IMR-90 (cell line): Measurements from ENCODE around the gene CHGA. TPM values are rescaled to one million over a fixed set of nuclear protein-coding genes. Genes with fewer than 3 reads are reported as not detected.

Source experiments
- ATAC-seq: fragments of 200-7000 bp; cut with Tn5 transposase; 2 replicates; pipeline ENCODE4 v1.9.1; 2020; ENCODE audit warnings: low read depth, mild to moderate bottlenecking, moderate library complexity
- BruUV-seq: library from RNA; stranded (reverse); fragments of 400-500 nt; replicated peaks from 2 replicates; lab custom pipeline; 2021; lab: Mats Ljungman, UMichigan
- CTCF ChIA-PET: fragments of 300-600 bp; formaldehyde crosslinking; extraction: SDS; loops from one replicate; lab custom pipeline; 2021; ENCODE audit warnings: antibody characterized with exemption; lab: Yijun Ruan, JAX
- POLR2A ChIA-PET: fragments of 300-600 bp; sonication (Branson Sonifier 250); formaldehyde crosslinking; loops from one replicate; lab custom pipeline; 2022; ENCODE audit warnings: antibody characterized with exemption; ENCODE audit not compliant: unreplicated experiment; lab: Charles Lee
- DNase-seq: peaks from one replicate; pipeline ENCODE4 v3.0.0; 2013
- H2AFZ ChIP-seq: replicated peaks from 2 replicates; pipeline ENCODE3; 2013; ENCODE audit warnings: low read length, mild to moderate bottlenecking; ENCODE audit not compliant: poor library complexity
- H2AK5ac ChIP-seq: 2 replicates; pipeline ENCODE4 v1.6.1; 2013; ENCODE audit warnings: low read depth, low read length, inconsistent platforms
- H2AK9ac ChIP-seq: replicated peaks from 2 replicates; pipeline ENCODE3; 2013; ENCODE audit warnings: mild to moderate bottlenecking, low read depth, low read length, moderate library complexity; ENCODE audit not compliant: poor library complexity
- H2BK120ac ChIP-seq: 2 replicates; pipeline ENCODE4 v1.6.1; 2013; ENCODE audit warnings: low read depth, low read length, inconsistent platforms
- H2BK15ac ChIP-seq: 3 replicates; pipeline ENCODE4 v1.6.1; 2013; ENCODE audit warnings: low read depth, low read length, inconsistent platforms
- H2BK20ac ChIP-seq: 2 replicates; pipeline ENCODE4 v1.6.1; 2013; ENCODE audit warnings: low read depth, mild to moderate bottlenecking, inconsistent platforms, low read length, moderate library complexity
- H2BK5ac ChIP-seq: 2 replicates; pipeline ENCODE4 v1.6.1; 2013; ENCODE audit warnings: mild to moderate bottlenecking, low read depth, low read length, inconsistent platforms; ENCODE audit not compliant: poor library complexity, severe bottlenecking
- H3K14ac ChIP-seq: replicated peaks from 2 replicates; pipeline ENCODE4 v1.6.1; 2013; ENCODE audit warnings: low read depth, low read length, inconsistent platforms
- H3K18ac ChIP-seq: 2 replicates; pipeline ENCODE4 v1.6.1; 2013; ENCODE audit warnings: low read depth, low read length, control low read depth
- H3K23ac ChIP-seq: 2 replicates; pipeline ENCODE4 v1.6.1; 2013; ENCODE audit warnings: low read depth, low read length, inconsistent platforms
- H3K27ac ChIP-seq: 2 replicates; pipeline ENCODE4 v1.5.1; 2013; ENCODE audit warnings: mild to moderate bottlenecking, control low read depth, low read length; ENCODE audit not compliant: insufficient read depth
- H3K27me3 ChIP-seq: 2 replicates; pipeline ENCODE4 v1.6.1; 2013; ENCODE audit warnings: low read length; ENCODE audit not compliant: control insufficient read depth, insufficient read depth
- H3K36me3 ChIP-seq: 2 replicates; pipeline ENCODE4 v1.6.1; 2013; ENCODE audit warnings: low read length, mixed read lengths; ENCODE audit not compliant: control insufficient read depth, insufficient read depth
- H3K4ac ChIP-seq: 2 replicates; pipeline ENCODE4 v1.6.1; 2013; ENCODE audit warnings: low read depth, low read length, inconsistent platforms
- H3K4me1 ChIP-seq: 2 replicates; pipeline ENCODE4 v1.6.1; 2013; ENCODE audit warnings: low read length, mixed read lengths; ENCODE audit not compliant: control insufficient read depth, insufficient read depth
- H3K4me2 ChIP-seq: 2 replicates; pipeline ENCODE4 v1.6.1; 2013; ENCODE audit warnings: low read depth, mild to moderate bottlenecking, control low read depth, low read length, moderate library complexity
- H3K4me3 ChIP-seq: 2 replicates; pipeline ENCODE4 v1.5.1; 2013; ENCODE audit warnings: low read depth, mild to moderate bottlenecking, control low read depth, low read length, moderate library complexity; ENCODE audit not compliant: insufficient read depth
- H3K56ac ChIP-seq: 2 replicates; pipeline ENCODE4 v1.6.1; 2013; ENCODE audit warnings: low read length, inconsistent platforms; ENCODE audit not compliant: insufficient read depth; ENCODE audit errors: extremely low read depth
- H3K79me1 ChIP-seq, 2 experiments: 2 replicates each; pipeline ENCODE4 v1.6.1; 2013; ENCODE audit warnings: low read length in 2 of 2, inconsistent platforms in 1 of 2, low read depth in 1 of 2
- H3K9ac ChIP-seq: 2 replicates; pipeline ENCODE4 v1.6.1; 2013; ENCODE audit warnings: low read depth, low read length, control low read depth
- H3K9me1 ChIP-seq: 2 replicates; pipeline ENCODE4 v1.6.1; 2013; ENCODE audit warnings: low read length, inconsistent platforms; ENCODE audit not compliant: insufficient read depth
- H3K9me3 ChIP-seq: 2 replicates; pipeline ENCODE4 v1.6.1; 2013; ENCODE audit warnings: low read length; ENCODE audit not compliant: control insufficient read depth, insufficient read depth
- H4K20me1 ChIP-seq: 2 replicates; pipeline ENCODE4 v1.6.1; 2013; ENCODE audit warnings: low read length, inconsistent platforms; ENCODE audit not compliant: insufficient read depth
- H4K5ac ChIP-seq: 2 replicates; pipeline ENCODE4 v1.6.1; 2013; ENCODE audit warnings: mild to moderate bottlenecking, low read depth, low read length, control low read depth
- H4K8ac ChIP-seq, 2 experiments: 2 replicates each; pipeline ENCODE4 v1.6.1; 2013; ENCODE audit warnings: low read depth in 2 of 2, low read length in 2 of 2, control low read depth in 1 of 2, inconsistent platforms in 1 of 2
- H4K91ac ChIP-seq: 2 replicates; pipeline ENCODE4 v1.6.1; 2013; ENCODE audit warnings: low read depth, low read length, inconsistent platforms; ENCODE audit not compliant: insufficient read depth
- BHLHE40 ChIP-seq: fragments of 150-350 bp; IDR thresholded peaks from 2 replicates; pipeline ENCODE4 v1.6.1; 2016; ENCODE audit warnings: mild to moderate bottlenecking, low read depth, low read length
- CEBPB ChIP-seq: IDR thresholded peaks from 2 replicates; pipeline ENCODE4 v1.6.1; 2012; ENCODE audit warnings: low read depth, low read length, improper control_type of control experiment
- CHD1 ChIP-seq: IDR thresholded peaks from 2 replicates; pipeline ENCODE4 v1.6.1; 2012; ENCODE audit warnings: low read depth, low read length, improper control_type of control experiment
- ELK1 ChIP-seq: fragments of 150-350 bp; IDR thresholded peaks from 2 replicates; pipeline ENCODE4 v1.6.1; 2016; ENCODE audit warnings: low read depth, mild to moderate bottlenecking, low read length, moderate library complexity, borderline replicate concordance
- FOS ChIP-seq: fragments of 150-350 bp; IDR thresholded peaks from 2 replicates; pipeline ENCODE4 v1.6.1; 2016; ENCODE audit warnings: low read depth, low read length
- MAFK ChIP-seq: IDR thresholded peaks from 2 replicates; pipeline ENCODE4 v1.6.1; 2012; ENCODE audit warnings: low read depth, low read length, improper control_type of control experiment
- MAZ ChIP-seq: IDR thresholded peaks from 2 replicates; pipeline ENCODE4 v1.6.1; 2012; ENCODE audit warnings: low read depth, mild to moderate bottlenecking, low read length, improper control_type of control experiment, moderate library complexity, borderline replicate concordance
- MXI1 ChIP-seq: IDR thresholded peaks from 2 replicates; pipeline ENCODE4 v1.6.1; 2012; ENCODE audit warnings: low read depth, mild to moderate bottlenecking, low read length, moderate library complexity, borderline replicate concordance
- NFE2L2 ChIP-seq: fragments of 150-350 bp; IDR thresholded peaks from 2 replicates; pipeline ENCODE4 v1.6.1; 2016; ENCODE audit warnings: low read depth, mild to moderate bottlenecking, low read length
- POLR2A ChIP-seq: IDR thresholded peaks from 2 replicates; pipeline ENCODE4 v1.6.1; 2012; ENCODE audit warnings: mild to moderate bottlenecking, low read depth, low read length
- RAD21 ChIP-seq: IDR thresholded peaks from 2 replicates; pipeline ENCODE4 v1.6.1; 2012; ENCODE audit warnings: low read length, improper control_type of control experiment
- RCOR1 ChIP-seq: IDR thresholded peaks from 2 replicates; pipeline ENCODE4 v1.6.1; 2012; ENCODE audit warnings: mild to moderate bottlenecking, low read length, improper control_type of control experiment; ENCODE audit not compliant: insufficient replicate concordance
- RFX5 ChIP-seq: IDR thresholded peaks from 2 replicates; pipeline ENCODE4 v1.8.0; 2012; ENCODE audit warnings: low read depth, mild to moderate bottlenecking, low read length, moderate library complexity
- SMC3 ChIP-seq: fragments of 150-350 bp; IDR thresholded peaks from 2 replicates; pipeline ENCODE4 v1.6.1; 2016; ENCODE audit warnings: low read depth, mild to moderate bottlenecking, antibody characterized with exemption, low read length, moderate library complexity
- WGBS, 2 experiments: methylation state at CpG; one replicate each; pipeline versions ENCODE4 v1.1.5 to v1.1.7; 2013; ENCODE audit warnings: missing lambda C conversion rate in 2 of 2; ENCODE audit not compliant: insufficient read length in 1 of 2; ENCODE audit errors: extremely low coverage in 2 of 2; 5-methylcytosine and 5-hydroxymethylcytosine counted together
- dilution Hi-C: fragments of 300-500 bp; cut with HindIII; formaldehyde crosslinking; loops from one replicate; pipeline ENCODE4 v1.14.3; 2018; ENCODE audit warnings: low sequenced_read_pairs; ENCODE audit not compliant: unreplicated experiment
- in situ Hi-C: fragments of 300-500 bp; cut with MboI; formaldehyde crosslinking; loops from 3 replicates; pipeline ENCODE4 v1.14.3; 2019; ENCODE audit warnings: low sequenced_read_pairs, inconsistent platforms, mixed read lengths
- intact Hi-C: fragments of 100-400 bp; cut with micrococcal nuclease; formaldehyde crosslinking; loops from 2 replicates; pipeline ENCODE4 v1.10.0; 2022
- polyA plus RNA-seq, 3 experiments: library from polyadenylated mRNA; depleted of rRNA; stranded (reverse); fragments of >200 nt; gene quantifications; 2 replicates each; pipeline ENCODE4 v1.2.3, GENCODE V29; 2012; ENCODE audit warnings: low replicate concordance in 1 of 3
- total RNA-seq: library from RNA; depleted of rRNA; stranded (reverse); fragments of >200 nt; gene quantifications from 2 replicates; pipeline ENCODE4 v1.2.3, GENCODE V29; 2012
- TF ChIP-seq, protein P1 (sequence below): fragments of 150-350 bp; IDR thresholded peaks from 2 replicates; pipeline ENCODE4 v1.6.1; 2017; ENCODE audit warnings: mild to moderate bottlenecking, antibody characterized with exemption, low read length, low read depth
- TF ChIP-seq, protein P2 (sequence below): conservative IDR thresholded peaks from 2 replicates; pipeline ENCODE4 v1.5.1; 2012; ENCODE audit warnings: mild to moderate bottlenecking, low read depth, low read length, improper control_type of control experiment

CHGA gene
- total and polyA plus RNA-seq, 2 of the 4 experiments (the other 2 are of a cell fraction) = not detected

GRCh38 chr14:92951261-92951660 is 28.3 kb downstream of the CHGA start:
- dilution Hi-C loops = no loop called here
- intact Hi-C loops = no loop called here
- ChIA-PET CTCF (interaction anchor here (1.5 to 1.8 kb wide), 3 partner anchors 162 to 226 kb away, joined by 8 to 11 read pairs (median 9); no protein-coding TSS in a partner anchor), POLR2A (no interaction called here)
- no peak overlapping the region for H3K4me3 ChIP-seq
- no peaks in the 10 kb centered on the region; the same call in 1 of the 2 replicates for H4K20me1 ChIP-seq
- DNase-seq (no peak), ATAC-seq (no peak)
- BruUV-seq = no TSS peak
- no peak overlapping the region for H4K8ac ChIP-seq
- no peak overlapping the region for H4K91ac ChIP-seq
- H2BK5ac ChIP-seq = no peak overlapping the region
- no peaks in the 10 kb centered on the region for H3K9me1 ChIP-seq
- TF ChIP-seq RCOR1 = no peak
- TF ChIP-seq ELK1 = no peak
- no peak for TF ChIP-seq BHLHE40
- no peak for TF ChIP-seq MAZ
- no peak for TF ChIP-seq SMC3
- no peak for TF ChIP-seq NFE2L2
- TF ChIP-seq RAD21 = no peak
- TF ChIP-seq, protein P1, sequence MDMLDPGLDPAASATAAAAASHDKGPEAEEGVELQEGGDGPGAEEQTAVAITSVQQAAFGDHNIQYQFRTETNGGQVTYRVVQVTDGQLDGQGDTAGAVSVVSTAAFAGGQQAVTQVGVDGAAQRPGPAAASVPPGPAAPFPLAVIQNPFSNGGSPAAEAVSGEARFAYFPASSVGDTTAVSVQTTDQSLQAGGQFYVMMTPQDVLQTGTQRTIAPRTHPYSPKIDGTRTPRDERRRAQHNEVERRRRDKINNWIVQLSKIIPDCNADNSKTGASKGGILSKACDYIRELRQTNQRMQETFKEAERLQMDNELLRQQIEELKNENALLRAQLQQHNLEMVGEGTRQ = no peak
- TF ChIP-seq, protein P2, sequence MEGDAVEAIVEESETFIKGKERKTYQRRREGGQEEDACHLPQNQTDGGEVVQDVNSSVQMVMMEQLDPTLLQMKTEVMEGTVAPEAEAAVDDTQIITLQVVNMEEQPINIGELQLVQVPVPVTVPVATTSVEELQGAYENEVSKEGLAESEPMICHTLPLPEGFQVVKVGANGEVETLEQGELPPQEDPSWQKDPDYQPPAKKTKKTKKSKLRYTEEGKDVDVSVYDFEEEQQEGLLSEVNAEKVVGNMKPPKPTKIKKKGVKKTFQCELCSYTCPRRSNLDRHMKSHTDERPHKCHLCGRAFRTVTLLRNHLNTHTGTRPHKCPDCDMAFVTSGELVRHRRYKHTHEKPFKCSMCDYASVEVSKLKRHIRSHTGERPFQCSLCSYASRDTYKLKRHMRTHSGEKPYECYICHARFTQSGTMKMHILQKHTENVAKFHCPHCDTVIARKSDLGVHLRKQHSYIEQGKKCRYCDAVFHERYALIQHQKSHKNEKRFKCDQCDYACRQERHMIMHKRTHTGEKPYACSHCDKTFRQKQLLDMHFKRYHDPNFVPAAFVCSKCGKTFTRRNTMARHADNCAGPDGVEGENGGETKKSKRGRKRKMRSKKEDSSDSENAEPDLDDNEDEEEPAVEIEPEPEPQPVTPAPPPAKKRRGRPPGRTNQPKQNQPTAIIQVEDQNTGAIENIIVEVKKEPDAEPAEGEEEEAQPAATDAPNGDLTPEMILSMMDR = no peak
- no peak for TF ChIP-seq CEBPB
- TF ChIP-seq RFX5 = no peak
- TF ChIP-seq FOS = no peak
- TF ChIP-seq MAFK = no peak
- TF ChIP-seq POLR2A = no peak
- no peak for TF ChIP-seq MXI1
- TF ChIP-seq CHD1 = no peak
- in situ Hi-C loops = loop anchor here (5.0 kb wide), 1 partner anchor 186 kb away; no protein-coding TSS in a partner anchor
- no peak overlapping the region for H2AFZ ChIP-seq
- no peaks in the 10 kb centered on the region for H3K9me3 ChIP-seq
- no peak overlapping the region for H3K23ac ChIP-seq
- no peak overlapping the region for H2AK5ac ChIP-seq
- H3K36me3 ChIP-seq = no peaks in the 10 kb centered on the region
- H3K4me2 ChIP-seq = no peak overlapping the region
- no peak overlapping the region for H3K14ac ChIP-seq
- no peak overlapping the region for H3K56ac ChIP-seq
- H3K27me3 ChIP-seq = no peaks in the 10 kb centered on the region
- no peak overlapping the region for H3K27ac ChIP-seq
- H2BK120ac ChIP-seq = no peak overlapping the region
- H3K4me1 ChIP-seq = no peaks in the 10 kb centered on the region
- no peak overlapping the region for H2BK20ac ChIP-seq
- H3K9ac ChIP-seq = no peak overlapping the region
- H3K18ac ChIP-seq = no peak overlapping the region
- no peak overlapping the region for H4K5ac ChIP-seq
- H3K79me1 ChIP-seq = no peaks in the 10 kb centered on the region
- 93% methylated on average over 5 of the region's 7 CpGs; no CpG with 5 or more reads in 1 of the 2 experiments for WGBS, 2 experiments
- H2BK15ac ChIP-seq = no peak overlapping the region
- no peak overlapping the region for H2AK9ac ChIP-seq
- no peak overlapping the region for H3K4ac ChIP-seq
